Measurements from ENCODE around the gene WDFY4. TPM values are rescaled to one million over a fixed set of nuclear protein-coding genes. Genes with fewer than 3 reads are reported as not detected.
A peak's percentile ranks its signal among the peaks of the same experiment; 100 is the strongest.

WDFY4 gene
- total RNA-seq, 2 donors from 2014 or later, result 0.09 to 0.25 TPM

DNA sequence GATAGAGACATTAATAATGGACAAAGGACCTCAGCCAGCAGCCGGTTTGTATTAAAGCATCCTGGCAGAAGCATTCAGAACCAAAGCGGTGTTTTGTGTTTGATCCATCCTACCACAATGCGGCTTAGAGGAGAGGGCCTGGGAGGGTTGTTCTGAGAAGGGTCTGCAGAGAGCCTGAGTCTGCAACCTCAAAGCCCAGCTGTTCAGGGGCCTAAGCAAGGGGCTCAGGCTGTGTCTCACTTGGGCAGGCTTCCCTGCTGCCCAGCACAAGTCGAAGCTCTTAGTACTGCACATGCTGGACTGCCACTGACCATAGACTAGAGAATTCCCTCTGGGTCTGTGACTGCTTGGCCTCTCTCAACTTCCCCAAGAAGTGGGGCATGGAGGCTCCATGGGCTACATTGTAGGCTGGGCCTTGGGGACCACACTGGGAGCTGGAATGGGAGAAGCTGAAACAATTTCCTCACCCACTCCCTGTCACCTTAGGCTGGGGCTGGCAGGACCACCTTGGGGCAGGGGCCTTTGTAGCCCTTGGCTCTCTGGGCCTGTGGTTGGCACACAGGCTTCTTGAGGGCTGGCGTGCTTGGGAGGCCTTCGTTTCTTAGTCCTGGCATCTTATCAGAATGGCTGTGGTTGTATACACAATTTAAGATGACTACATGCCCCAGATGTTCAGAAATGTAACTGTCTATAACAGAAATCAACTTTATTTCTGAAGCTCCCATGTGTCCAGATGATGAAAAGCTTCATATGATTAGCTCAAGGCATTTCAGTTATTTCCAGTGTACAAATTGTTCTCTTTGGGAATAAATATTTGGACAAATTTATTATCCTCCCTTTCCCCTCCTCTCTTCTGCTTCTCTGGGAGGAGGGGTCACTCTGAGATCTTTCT is 210.5 kb downstream of the WDFY4 start:
- Mint-ChIP-seq H3K9me3 (no peaks in the 10 kb centered on the region), H3K36me3 (no peaks in the 10 kb centered on the region), H3K27ac (no peak overlapping the region)
- no peak for ATAC-seq
- DNase-seq (ENCODE audit: low spot score in 2 of 2), result no peak

DNA sequence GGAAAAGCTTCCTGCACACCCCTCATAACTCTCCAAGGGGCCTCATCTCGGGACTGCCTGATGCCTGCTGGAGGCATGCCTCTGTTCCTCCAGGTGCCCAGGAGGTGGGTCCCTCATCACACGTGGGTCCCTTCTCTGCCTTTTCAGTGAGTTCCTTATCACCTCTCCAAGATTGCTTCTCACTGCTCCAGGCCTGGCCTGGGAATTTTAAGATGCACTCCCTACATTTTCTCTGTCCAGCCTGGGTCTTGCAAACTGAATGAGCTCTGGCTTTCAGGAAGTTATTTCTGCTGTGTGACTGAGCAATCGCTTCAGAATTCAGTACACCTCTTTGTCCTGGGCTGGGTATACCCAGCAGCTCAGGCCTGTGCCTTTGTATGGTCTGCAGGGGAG is 211.1 kb downstream of the WDFY4 start:
- Mint-ChIP-seq H3K9me3 (no peaks in the 10 kb centered on the region), H3K27ac (no peak overlapping the region), H3K36me3 (no peaks in the 10 kb centered on the region)
- ATAC-seq (no peak), DNase-seq (ENCODE audit: low spot score in 2 of 2) (no peak)

DNA sequence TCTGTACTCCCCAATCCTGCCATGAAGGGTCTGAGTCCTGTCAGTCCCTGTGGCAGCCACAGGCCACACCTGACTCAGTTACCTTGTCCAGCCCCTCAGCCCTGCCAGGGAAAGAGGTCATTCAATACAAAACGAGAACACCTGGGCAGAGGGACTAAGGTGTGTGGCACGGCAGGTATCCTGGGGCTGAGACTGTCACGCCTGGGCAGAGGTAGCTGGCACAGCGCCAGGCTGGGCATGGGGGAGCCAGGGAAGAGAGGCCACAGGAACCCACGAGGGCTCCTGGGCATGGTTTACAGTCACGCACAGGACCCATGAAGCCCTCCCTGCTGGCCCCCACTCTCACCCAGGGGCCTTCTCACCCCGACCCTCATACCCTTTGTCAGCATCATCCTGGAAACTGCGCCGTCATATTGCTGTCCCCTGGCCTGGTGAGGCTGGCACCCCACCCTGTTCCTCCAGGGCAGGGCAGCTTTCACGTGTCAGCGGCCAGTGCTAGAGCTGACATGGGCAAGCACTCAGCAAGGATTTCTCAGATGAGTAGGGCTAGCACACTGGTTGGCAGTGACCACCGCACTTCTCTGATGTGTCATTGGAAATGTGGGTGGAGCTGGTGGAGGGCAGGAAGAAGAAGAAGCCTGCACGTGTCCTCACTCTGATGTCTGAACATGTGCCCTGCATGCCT is 212.2 kb downstream of the WDFY4 start:
- DNase-seq (ENCODE audit: low spot score in 2 of 2), result no peak
- no peak for ATAC-seq
- Mint-ChIP-seq H3K36me3 (no peaks in the 10 kb centered on the region), H3K27ac (no peak overlapping the region), H3K9me3 (no peaks in the 10 kb centered on the region)

GRCh38 chr10:48897441-48897790 is 212.7 kb downstream of the WDFY4 start:
- no peaks in the 10 kb centered on the region for H3K9me3 Mint-ChIP-seq
- DNase-seq (ENCODE audit: low spot score in 2 of 2) (no peak), ATAC-seq (no peak)
- H3K27ac Mint-ChIP-seq, result no peak overlapping the region
- no peaks in the 10 kb centered on the region for H3K36me3 Mint-ChIP-seq

- no peak for ATAC-seq
- H3K27ac Mint-ChIP-seq, result no peak overlapping the region
- no peaks in the 10 kb centered on the region for H3K9me3 Mint-ChIP-seq
- DNase-seq (ENCODE audit: low spot score in 2 of 2), result no peak
- no peaks in the 10 kb centered on the region for H3K36me3 Mint-ChIP-seq
Measured at GRCh38 chr10:48898426-48898825, 213.8 kb downstream of the WDFY4 start.

DNA sequence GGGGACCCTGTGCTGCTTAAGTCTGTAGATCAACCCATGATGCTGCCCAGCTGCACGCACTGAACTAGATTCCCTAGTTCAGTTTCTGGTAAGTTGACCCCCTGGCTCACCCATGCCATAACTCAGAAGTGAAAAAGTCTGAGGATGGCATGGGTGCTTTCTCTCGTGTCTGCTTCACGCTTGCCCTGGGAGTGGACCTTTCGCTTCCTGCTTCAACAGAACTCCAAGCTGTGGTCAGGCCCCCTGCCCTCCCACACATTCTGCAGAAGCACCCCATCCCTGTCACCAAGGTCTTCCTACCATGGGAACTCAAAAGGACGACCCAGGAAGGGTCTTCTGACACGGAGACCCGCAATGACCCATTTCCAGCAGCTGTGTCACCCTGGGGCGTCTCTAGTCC is 215.1 kb downstream of the WDFY4 start:
- Mint-ChIP-seq H3K9me3 (no peaks in the 10 kb centered on the region), H3K27ac (peak overlapping the region in 1 of 2 donors; percentile 79), H3K36me3 (no peaks in the 10 kb centered on the region)
- DNase-seq (ENCODE audit: low spot score in 2 of 2) (no peak), ATAC-seq (no peak)

- no peak for ATAC-seq
- Mint-ChIP-seq H3K9me3 (no peaks in the 10 kb centered on the region), H3K36me3 (no peaks in the 10 kb centered on the region), H3K27ac (no peak overlapping the region)
- DNase-seq (ENCODE audit: low spot score in 2 of 2), result no peak
Measured at GRCh38 chr10:48900371-48900801, 215.7 kb downstream of the WDFY4 start.

GRCh38 chr10:48901319-48901718 is 216.6 kb downstream of the WDFY4 start:
- DNase-seq (ENCODE audit: low spot score in 2 of 2) (no peak), ATAC-seq (no peak)
- no peaks in the 10 kb centered on the region for H3K36me3 Mint-ChIP-seq
- H3K27ac Mint-ChIP-seq, result no peak overlapping the region
- no peaks in the 10 kb centered on the region for H3K9me3 Mint-ChIP-seq

DNA sequence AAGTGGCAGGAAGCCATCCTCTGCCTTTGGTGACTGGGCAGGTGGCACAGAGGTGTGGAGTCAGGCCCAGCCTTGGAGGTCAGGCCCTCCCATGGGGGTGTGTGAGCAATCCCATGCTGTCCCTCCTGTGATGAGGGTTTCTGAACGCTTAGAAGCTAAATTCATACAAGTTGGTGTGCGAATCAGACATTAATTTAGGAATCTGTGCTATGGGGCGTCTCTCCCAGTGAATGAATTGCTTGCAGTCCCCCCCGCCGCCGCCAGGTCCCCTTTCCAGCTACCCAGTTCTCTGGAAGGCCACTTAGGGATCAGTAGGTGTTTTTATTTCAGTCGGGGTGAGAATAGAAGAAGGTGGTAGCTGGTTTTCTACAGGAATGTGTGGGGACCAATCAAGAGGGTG is 217.4 kb downstream of the WDFY4 start:
- H3K36me3 Mint-ChIP-seq, result no peaks in the 10 kb centered on the region
- no peak overlapping the region for H3K27ac Mint-ChIP-seq
- no peak for DNase-seq (ENCODE audit: low spot score in 2 of 2)
- H3K9me3 Mint-ChIP-seq, result no peaks in the 10 kb centered on the region
- no peak for ATAC-seq

GRCh38 chr10:48903151-48903550 is 218.5 kb downstream of the WDFY4 start:
- DNase-seq (ENCODE audit: low spot score in 2 of 2), result no peak
- Mint-ChIP-seq H3K27ac (no peak overlapping the region), H3K36me3 (no peaks in the 10 kb centered on the region), H3K9me3 (no peaks in the 10 kb centered on the region)
- ATAC-seq, result no peak

DNA sequence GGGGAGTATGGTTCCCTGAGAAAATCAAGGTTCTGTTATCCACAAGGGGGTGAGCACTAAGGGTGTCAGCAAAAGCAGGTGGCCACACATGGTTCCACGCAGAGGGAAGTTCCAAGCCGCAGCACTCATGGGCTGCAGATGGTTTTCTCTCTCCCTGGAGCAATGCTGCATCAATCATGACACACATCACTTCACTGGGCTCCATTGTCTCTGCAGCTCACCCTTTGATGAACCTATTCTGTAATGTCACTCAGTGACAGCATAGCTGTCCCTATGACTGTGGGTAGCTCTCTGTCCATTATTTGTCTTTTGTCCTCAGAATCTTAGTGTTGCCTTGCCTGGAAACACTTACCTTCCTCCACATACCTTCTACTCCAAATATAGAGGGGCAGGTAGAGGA is 220.2 kb downstream of the WDFY4 start:
- Mint-ChIP-seq H3K36me3 (no peaks in the 10 kb centered on the region), H3K27ac (no peak overlapping the region), H3K9me3 (no peaks in the 10 kb centered on the region)
- ATAC-seq, result no peak
- DNase-seq (ENCODE audit: low spot score in 2 of 2), result no peak

DNA sequence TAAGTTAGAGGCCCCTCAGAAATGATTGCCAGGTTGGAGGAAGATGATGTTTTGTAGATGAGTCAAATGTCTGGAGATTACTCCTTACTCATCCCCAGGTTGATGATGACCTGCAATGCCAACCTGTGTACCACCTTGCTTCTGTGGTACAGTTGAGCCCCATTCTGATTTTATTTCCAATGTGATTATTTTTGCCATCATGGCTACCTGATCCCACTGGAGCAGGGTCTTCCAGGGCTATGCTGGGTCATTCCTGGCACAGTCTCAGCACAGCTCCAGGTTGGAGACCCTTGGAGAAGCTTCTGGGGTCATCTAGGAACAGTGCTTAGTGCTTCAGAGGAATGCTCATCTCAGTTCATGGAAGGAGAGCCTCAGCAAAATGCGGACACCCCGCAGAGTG is 220.6 kb downstream of the WDFY4 start:
- Mint-ChIP-seq H3K9me3 (no peaks in the 10 kb centered on the region), H3K36me3 (no peaks in the 10 kb centered on the region), H3K27ac (no peak overlapping the region)
- ATAC-seq (no peak), DNase-seq (ENCODE audit: low spot score in 2 of 2) (no peak)

DNA sequence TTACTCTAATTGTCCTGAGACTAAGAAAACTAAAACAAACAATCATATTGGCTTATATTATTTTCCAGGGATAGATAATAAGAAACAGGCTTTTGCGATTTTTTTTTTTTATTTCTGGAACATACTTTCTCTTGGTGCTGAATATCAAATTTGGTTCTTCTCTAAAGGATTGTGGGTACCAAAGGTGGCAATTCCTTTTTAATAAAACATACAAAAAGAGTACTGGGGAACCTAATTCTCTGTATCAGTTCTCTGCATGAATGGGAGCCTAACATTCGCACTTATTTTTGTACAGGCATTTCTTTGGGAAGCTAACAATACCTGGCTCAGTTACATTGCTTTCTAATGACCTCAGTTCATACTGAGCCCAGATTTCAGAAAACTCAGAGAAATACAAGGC is 222.2 kb downstream of the WDFY4 start:
- DNase-seq (ENCODE audit: low spot score in 2 of 2) (no peak), ATAC-seq (no peak)
- Mint-ChIP-seq H3K9me3 (no peaks in the 10 kb centered on the region), H3K27ac (no peak overlapping the region), H3K36me3 (no peaks in the 10 kb centered on the region)

- no peak for ATAC-seq
- Mint-ChIP-seq H3K27ac (no peak overlapping the region), H3K9me3 (no peaks in the 10 kb centered on the region), H3K36me3 (no peaks in the 10 kb centered on the region)
- no peak for DNase-seq (ENCODE audit: low spot score in 2 of 2)
Measured at GRCh38 chr10:48907730-48908129, 223.1 kb downstream of the WDFY4 start.

DNA sequence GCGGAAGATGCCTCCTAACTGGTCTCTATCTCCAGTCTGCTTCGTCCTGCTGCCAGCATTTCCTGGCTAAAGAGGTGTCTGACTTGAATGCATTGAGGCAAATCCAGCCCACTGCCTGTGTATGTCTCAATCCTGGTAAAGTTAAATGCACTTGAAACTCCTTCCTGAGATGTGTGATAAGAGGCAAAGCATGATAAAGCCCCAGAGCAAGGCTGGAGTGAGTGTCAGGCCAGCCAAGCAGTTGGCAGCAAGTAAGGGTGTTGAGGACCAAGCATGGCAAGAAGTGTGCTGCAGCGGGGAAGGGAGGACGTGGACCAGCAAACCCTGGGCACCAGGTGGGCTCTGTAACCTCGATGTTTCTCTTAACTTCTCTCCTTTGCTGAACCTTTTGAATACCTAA is 225.9 kb downstream of the WDFY4 start:
- Mint-ChIP-seq H3K27ac (no peak overlapping the region), H3K36me3 (no peaks in the 10 kb centered on the region), H3K9me3 (no peaks in the 10 kb centered on the region)
- DNase-seq (ENCODE audit: low spot score in 2 of 2) (no peak), ATAC-seq (no peak)

DNA sequence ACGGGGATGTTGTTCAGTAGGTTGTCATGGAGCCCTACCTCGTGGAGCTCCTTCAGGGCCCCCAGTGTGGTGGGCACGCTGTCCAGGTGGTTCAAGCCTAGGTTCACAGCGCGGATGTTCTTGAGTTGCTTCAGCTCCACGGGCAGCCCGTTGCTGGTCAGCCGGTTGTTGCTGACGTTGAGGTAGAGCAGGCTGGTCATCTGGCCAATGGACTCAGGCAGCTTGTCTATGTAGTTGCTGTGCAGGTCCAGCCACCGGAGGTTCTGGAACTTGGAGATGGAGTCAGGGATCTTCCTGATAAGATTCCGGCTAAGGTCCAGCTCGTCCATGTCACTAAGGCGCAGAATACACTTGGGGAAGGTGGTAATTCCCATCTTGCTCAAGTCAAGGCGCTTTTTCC is 229.0 kb downstream of the WDFY4 start:
- H3K36me3 Mint-ChIP-seq, result no peaks in the 10 kb centered on the region

DNA sequence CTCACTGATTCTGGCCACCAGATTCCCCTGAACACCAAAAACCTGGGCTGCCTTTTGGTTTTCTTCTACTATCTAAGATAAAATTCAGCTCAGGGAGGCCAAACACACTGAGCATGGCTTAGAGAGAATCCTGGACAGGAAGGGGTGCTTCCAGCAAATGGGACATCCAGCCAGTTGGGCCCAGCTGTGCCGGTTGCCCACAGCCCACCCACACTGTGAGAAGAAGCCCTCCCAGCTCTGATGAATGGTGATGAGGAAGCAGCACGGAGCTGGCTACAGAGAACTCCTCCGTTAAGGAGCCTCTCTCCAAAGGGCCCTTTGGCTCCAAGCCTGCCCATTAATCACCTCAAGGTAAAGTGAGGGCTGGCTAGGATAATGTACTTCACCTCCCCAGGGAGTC is 239.1 kb downstream of the WDFY4 start:
- no peaks in the 10 kb centered on the region for H3K9me3 Mint-ChIP-seq
- ATAC-seq, result no peak
- no peak for DNase-seq (ENCODE audit: low spot score in 2 of 2)
- no peak overlapping the region for H3K27ac Mint-ChIP-seq
- no peaks in the 10 kb centered on the region for H3K36me3 Mint-ChIP-seq

More for the DNA sequence above, 229.0 kb downstream of the WDFY4 start:
- H3K27ac Mint-ChIP-seq, result no peak overlapping the region
- ATAC-seq, result no peak
- no peak for DNase-seq (ENCODE audit: low spot score in 2 of 2)
- H3K9me3 Mint-ChIP-seq, result no peaks in the 10 kb centered on the region

DNA sequence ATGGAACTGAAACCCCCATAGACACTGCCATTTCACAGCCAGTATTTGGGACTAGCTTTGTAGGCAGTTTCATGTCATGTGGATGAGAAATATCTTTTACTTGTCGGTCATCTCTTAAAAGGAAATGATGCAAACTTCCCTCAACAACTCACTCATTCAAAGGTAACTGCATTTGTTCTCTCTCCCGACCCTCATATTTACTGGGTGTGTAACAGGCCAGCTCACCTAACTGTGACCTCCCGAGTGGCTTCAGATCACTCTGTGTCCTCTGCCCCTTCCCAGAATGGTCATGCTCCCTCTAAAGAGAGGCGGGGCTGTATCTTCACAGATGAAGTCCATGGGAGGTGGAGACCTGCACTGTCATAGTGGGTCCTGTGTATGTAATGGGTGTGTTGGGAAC is 240.3 kb downstream of the WDFY4 start:
- Mint-ChIP-seq H3K36me3 (no peaks in the 10 kb centered on the region), H3K9me3 (no peaks in the 10 kb centered on the region), H3K27ac (peak overlapping the region in 1 of 2 donors; percentile 7)
- DNase-seq (ENCODE audit: low spot score in 2 of 2) (no peak), ATAC-seq (no peak)
